VCaP (cell line): ENCODE results near the gene RBM44.
"Not testable (repeated sequence)": the region's sequence is repeated elsewhere in the genome, so short reads cannot be mapped to it uniquely, and the experiment has no call there.

ENCODE experiments used
- H3K27ac ChIP-seq: fragments of 450-650 bp; 2 replicates; pipeline ENCODE4 v1.5.1; 2017
- CTCF ChIP-seq: fragments of 450-650 bp; conservative IDR thresholded peaks from 2 replicates; pipeline ENCODE4 v1.5.1; 2017; ENCODE audit warnings: mild to moderate bottlenecking, moderate library complexity

The RBM44 gene, protein sequence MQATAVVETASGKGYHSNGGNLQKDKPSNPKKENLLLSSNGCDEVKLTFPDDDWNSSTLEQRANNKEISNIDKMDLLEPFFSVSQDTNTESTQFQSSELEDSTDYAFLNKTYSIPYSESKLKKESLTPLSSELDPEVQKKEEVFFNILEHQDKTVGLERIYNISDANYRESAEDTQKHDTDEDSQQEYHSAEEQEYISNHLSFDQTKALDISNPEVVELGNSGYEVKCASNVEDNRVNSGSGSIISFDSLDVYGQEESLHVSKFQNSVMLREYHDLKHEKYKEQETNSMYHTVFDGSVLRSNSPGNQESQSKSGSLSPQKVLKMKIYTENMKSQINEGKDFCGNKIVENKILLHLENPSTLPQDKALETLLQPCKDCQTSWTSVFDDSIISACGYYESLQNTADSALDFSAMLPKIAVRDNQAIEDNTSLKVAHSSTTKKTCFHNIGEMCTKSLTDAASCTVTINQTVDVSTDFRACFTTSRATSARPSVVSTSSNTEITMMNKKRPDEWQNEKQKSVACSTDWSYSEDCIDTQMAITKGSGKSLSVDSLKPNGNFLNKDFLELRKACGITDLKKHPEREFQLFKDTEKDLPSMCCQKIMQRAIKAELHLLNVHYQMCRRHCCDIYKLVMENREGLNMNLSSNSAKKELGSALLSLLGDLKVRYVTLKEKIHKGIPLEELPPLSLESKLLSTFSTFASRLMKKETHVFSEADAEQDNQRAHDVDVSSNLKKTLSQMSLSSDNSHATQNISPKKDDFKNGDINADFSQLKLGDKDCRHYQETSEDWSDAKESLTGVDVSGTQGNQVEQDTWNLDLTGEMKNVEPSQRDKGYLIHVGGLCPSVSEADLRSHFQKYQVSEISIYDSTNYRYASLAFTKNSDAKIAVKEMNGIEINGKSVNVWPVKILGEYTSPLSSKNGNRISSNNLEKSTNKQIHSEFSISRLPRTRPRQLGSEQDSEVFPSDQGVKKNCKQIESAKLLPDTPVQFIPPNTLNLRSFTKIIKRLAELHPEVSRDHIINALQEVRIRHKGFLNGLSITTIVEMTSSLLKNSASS

DNA sequence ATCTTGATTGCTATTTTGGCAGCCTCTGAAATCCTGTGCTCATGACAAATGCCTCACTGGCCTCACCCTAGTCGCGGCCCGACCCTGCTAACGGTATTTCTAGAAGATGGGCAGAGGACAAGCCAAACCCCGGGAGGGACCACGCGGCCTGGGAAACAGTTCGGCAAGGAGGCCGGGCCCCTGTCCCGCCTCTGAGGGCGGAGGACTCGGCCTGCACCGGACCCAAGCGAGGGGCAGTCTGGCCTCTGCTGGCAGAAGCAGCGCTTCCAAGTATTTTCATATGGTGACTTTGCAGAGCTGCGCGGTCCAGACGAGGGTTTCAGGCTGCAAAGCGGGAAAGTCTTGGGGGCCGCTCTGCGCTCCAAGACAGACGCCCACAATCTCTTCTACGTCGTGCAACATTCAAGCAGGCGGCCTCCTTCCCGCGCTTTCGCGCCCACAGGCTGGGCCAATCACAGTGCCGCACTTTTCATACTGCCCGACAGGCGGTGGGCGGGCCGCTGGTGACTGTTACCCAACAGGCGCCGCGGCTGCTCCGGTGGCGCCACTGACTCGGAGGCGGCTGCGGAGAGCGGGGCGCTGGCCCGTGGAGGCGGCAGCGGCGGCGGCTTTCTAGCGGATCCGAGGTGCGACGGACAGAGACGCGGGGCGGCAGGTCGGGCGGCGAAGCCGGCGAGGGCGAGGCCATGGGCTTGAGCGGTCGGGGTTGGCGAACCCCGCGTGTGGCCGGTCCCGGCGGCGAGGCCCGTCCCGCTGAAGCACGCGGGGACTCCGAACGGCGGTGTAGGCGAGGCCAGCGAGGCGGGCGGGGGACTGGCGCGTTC, at the start of gene RBM44:
RBM44 (plus strand) TSS at position 544 of the 824 bp plus-strand sequence. CDS start 14,831 bp downstream, outside the sequence.
- TF ChIP-seq CTCF, result no peak

DNA sequence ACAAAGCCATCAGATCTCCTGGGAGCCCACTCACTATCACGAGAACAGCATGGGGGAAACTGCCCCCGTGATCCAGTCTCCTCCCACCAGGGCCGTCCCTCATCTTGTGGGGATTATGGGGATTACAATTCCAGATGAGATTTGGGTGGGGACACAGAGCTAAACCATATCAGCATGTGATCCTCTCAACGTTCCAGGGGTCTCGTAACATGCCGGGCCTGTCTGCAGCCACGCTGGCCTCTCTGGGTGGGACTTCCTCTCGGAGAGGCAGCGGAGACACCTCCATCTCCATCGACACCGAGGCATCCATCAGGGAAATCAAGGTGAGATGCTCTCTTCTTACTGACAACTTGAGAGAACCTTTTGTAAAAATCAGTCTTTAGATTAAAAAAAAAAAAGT, 49.6 kb upstream of the RBM44 start:
- no peak for TF ChIP-seq CTCF
- no peak overlapping the region for H3K27ac ChIP-seq

More for the DNA sequence above, at the start of gene RBM44:
- no peak within 1 kb of the TSS for H3K27ac ChIP-seq

DNA sequence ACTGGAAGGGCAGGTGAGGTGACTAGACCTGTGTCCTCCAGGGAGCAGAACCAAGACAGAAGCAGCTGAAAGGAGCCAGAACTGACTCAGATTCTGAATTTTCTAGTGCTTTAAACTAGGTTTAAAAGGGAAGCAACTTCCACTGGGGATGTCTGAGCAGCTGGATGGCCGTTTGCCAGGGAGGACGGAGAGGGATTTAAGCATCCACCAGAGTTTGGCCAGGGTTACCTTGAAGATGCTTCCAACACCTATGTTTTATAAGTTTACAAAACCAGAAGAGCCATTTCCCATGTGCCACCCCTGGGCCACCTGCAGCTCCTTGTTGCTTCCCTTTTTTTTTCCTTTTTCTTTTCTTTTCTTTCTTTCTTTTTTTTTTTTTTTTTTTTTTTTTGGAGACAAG, 48.6 kb upstream of the RBM44 start:
- no peak overlapping the region for H3K27ac ChIP-seq
- no peak for TF ChIP-seq CTCF

DNA sequence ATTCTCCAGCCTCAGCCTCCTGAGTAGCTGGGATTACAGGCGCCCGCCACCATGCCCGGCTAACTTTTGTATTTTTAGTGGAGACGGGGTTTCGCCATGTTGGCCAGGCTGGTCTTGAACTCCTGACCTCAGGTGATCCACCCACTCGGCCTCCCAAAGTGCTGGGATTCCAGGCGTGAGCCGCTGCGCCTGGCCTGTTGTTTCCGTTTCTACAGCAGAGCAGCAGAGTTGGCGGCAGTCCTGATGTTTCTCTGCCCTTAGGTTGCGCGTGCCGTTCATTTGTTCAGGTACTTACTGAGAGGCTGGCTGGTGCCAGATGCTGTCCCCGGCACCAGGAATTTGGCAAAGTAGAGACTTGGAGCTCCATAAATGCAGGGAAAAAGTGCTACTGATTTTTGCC, 48.1 kb upstream of the RBM44 start:
- not testable (repeated sequence) for H3K27ac ChIP-seq

DNA sequence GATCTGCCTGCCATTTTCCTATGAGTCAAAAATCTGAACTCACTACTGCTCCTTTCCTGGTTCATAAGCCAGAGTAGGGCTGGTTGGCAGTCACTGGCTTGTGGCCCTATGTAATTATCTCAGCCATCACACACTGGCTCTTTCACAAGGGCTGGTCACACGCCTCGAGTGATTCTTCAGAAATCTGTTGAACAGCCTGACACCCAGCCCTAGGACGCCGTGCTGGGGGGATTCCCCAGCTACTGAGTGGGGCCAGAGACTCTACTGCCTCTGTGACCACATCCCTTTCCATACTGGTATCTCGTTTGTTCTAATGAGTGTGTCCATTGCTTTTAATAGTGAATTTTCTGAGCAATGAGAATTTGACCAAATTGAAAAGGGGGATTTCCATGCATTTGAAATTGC, 45.8 kb upstream of the RBM44 start:
- H3K27ac ChIP-seq, result no peak overlapping the region
- TF ChIP-seq CTCF, result no peak

DNA sequence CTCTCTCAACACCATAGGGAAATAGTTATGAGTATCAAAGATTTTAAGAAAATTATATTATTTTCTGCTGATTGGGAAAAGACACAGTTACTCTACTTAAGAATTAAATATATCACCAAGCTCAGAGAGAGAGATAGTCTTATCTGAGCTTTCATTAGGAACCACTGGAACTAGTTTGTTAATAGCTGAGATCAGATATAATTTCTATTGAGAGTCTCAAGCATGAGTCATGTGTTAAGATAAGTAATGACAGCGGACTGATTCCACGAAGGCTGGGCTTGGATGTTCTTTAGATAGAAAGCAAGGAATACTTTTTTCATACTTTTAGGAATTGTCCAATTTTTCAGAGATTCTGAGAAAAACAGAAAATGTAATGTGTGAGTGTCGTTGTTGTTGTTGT, 44.4 kb upstream of the RBM44 start:
- no peak for TF ChIP-seq CTCF
- no peak overlapping the region for H3K27ac ChIP-seq

DNA sequence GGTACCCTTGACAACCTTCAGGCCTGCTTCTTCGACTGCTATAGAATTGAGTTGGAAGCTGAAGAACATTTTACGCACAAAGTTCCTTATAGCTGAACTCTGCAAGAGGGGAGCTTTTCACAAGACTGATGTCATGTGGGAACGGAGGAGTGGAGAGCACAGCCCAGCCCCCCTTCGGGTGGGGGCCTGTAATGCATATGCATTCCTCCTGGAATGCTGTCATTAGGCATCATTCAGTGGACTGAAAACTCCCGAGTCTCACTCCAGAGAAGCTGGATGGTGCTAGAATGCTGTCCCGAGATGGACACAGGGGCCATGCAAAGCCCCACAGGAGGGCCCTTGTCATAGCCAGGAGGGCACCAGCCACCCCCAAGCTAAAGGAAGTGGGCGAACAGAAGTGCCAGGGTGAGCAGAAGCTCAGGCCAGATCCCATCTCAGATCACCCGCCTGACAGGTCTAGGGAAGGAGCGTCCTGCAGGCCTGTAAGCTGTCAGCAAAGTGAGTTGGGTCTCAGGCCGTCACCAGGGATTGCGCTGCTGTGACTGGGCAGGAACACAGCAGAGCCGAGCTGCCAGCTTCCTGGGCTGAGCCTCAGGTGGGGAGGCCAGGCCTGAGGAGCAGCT, 43.8 kb upstream of the RBM44 start:
- TF ChIP-seq CTCF, result no peak
- H3K27ac ChIP-seq, result no peak overlapping the region
